ENCODE data around the gene MDM2.

MDM2 gene

DNA sequence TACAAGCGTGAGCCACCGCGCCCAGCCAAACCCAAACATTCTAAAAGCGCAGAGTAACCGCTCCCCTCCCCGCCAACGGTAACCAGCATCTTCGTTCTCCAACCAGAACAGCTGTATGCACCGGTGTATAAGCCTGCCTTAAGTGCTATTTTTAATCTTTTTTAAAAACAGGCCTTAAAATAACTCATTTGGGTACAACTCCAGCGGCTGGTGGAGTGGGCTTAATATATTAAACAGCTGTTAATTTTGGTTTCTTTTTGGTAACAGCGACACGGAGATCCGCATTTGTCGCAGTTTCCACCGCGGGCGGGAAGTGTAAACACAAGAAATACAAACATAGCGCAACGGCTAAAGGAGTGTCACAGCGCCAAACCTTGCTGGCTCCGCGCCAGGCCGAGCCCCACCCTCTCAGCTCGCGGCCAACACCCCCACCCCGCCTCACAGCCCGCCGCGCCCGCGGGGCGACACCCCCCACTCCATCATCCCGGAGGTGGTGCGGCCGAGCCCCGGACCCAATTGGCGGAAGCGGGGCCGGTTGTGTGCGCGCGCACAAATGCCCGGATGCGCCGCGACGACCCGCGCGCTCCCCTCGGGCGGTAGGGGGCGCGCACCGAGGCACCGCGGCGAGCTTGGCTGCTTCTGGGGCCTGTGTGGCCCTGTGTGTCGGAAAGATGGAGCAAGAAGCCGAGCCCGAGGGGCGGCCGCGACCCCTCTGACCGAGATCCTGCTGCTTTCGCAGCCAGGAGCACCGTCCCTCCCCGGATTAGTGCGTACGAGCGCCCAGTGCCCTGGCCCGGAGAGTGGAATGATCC is at the start of gene MDM2:
MDM2 (plus strand) TSS at position 602 of the 812 bp plus-strand sequence. CDS start 301 bp downstream, outside the sequence.
- DNase-seq = peak; percentile 99

DNA sequence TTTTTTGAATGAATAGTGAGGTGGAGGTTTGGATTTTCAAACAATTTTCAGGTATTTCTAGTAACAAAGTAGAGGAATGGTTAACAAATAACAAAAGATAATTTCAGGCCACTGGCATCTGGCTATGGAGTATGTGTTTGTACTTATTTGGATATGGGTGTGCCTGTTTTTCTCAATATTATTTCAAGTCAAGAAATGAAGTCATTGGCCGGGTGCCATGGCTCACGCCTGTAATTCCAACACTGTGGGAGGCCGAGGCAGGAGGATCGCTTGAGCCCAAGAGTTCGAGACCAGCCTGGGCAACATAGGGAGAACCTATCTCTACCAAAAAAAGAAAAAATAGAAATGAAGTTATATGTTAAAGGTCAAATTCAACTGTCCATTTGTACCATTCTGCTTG is 48.1 kb upstream of the MDM2 start:
- DNase-seq = no peak

DNA sequence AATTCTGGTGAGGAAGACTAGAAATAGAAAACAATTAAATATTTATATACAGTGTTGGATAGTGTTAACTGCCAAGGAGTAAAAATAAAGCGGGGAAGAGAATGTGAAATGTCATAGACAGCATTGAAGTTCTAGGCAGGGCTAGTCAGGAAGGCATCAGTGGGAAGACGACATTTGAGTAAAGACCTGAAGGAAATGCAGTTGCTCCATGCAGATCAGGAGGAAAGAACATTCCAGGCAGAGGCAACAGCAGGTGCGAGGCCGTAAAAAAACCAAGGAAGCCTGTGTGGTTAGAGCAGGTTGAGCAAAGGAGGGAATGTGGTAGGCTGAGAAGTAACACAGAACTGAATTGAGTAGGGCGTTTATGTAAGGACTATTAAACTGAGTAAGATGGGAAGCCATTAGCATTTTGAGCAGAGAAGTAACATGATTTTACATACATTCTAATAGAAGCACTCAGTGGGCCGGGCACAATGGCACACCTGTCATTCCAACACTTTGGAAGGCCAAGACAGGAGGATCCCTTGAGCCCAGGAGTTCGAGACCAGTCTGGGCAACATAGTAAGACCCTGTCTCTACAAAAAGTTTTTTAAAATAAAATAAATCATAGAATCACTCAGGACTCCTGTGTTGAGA is 47.1 kb upstream of the MDM2 start:
- DNase-seq = no peak

DNA sequence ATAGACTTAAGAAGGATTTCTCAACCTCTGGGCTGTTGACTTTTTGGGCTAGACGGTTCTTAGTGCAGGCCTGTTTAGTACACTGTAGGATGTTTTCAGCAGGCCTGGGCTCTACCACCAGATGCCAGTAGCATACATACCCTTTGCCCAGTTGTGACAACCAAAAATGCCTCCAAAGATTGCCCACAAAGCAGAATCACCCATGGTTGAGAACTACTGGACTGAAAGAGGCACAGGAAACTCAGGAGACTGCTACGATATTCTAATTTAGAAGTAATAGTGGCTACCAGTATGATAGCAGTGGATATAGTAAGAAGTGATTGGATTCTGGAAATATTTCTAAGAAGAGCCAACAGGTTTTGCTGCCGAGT is 46.5 kb upstream of the MDM2 start:
- DNase-seq = no peak

DNA sequence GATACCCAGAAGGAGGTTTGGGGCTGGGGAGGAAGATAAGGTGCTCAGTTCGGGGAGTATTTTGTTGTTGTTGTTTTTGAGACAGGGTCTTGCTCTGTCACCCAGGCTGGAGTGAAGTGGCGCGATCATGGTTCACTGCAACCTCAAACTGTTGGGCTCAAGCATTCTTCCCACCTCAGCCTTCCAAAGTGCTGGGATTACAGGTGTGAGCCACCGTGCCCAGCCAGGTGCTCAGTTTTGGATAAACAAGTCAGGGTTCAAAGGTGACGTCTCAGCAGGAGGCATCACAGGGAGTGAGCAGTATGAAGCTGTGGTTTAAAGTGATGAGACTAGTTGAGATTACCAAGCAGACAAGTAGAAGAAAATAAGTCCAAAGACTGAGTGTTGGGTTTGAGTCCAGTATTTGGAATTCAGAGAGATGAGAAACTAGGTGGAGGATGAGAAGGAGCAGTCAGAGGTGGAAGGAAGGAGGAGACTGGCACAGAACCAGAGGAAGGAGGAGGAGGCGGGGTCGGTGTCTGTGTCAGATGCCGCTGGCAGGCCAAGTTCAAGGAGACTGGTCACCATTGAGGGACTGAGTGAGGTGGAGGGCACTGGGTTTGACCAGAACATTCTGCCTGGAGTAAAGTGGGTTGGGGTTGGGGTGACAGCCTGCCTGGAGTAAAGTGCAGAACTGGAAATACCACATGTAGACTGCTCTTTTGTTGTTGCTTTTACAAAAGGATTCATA is 45.9 kb upstream of the MDM2 start:
- DNase-seq = no peak

DNA sequence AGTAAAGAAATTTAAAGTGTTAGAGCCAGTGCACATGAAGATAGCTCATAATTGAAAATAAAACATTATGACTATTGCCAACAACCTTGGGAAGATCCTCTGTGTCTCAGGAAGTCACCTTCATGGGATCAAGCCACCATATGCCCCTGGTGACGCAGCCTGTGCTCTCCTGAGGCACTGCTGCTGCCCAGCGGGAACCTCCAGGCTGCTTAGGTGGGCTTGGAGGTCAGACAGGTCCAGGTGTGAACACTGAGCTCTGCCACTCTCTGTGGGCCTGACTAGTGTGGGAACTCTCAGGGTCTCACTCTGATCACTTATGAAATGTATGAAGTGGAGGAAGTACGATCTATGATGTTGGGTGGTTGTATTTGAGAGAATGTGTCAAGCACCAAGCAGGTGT is 45.3 kb upstream of the MDM2 start:
- DNase-seq = no peak

DNA sequence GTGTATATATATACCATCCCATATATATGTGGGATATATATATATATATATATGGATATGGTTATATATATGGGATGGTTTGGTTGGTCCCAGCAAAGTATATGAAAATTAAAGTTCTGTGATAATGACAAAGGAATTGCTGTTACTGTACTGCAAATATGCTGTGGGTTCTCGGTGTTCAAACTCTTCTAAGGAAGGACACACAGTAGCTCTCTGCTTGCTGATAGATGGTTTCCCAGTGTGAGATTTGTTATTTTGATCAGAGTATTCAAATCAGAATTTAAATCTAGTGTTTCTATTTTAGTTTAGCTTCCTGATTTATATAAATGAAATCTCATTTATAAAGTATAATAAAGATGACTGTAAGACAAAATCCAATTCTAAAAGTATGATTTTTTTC is 42.3 kb upstream of the MDM2 start:
- no peak for DNase-seq

DNA sequence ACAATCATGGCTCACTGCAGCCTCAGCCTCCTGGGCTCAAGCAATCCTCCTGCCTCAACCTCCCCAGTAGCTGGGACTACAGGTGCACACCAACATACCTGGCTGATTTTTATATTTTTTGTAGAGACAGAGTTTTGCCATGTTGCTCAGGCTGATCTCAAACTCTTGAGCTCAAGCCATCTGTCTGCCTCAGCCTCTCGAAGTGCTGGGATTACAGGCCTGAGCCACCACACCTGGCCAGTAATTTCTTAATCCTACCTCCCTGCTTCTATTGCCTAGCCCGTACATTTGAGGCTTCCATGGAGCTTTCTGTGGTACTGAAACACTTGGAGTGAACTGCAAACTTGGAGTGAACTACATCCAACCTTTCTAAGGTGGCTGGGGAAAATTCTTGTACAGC is 41.3 kb upstream of the MDM2 start:
- no peak for DNase-seq

DNA sequence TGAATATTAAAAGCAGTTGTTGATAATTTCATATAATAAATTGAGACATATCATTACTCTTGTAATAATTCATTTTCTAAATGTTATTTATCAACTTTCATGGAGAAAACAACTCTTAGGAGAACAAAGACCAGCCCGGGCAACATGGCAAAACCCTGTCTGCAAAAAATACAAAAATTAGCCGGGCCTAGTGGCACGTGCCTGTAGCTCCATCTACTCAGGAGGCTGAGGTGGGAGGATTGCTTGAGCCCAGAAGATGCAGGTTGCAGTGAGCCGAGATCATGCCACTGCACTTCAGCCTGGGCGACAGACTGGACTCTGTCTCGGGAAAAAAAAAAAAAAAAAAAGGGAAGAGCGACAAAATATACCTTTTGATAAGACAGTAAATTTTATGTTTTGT is 40.8 kb upstream of the MDM2 start:
- no peak for DNase-seq

DNA sequence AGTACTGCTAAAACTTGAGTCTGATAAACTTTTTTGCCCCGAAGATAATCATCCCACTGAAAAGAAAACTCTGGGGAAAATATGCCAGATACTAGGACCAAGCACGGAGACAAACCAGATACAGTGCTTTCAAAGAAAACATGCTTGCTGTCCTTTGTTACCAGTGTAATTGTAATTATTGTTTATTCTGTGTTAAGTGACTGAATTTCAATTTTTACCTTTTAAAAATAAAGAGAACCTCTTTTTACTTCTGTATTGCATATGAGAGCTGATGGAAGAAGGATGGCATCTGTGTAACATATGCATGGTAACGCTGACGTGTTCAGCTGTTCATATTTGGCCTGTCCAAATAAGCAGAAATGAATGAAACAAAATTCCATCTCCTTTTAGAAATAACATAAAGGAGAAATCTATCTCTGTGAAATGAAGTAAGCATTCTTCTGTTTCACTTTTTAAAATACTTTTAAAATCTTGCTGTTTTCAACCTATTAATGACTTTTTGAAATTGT is 39.5 kb upstream of the MDM2 start:
- no peak for DNase-seq

DNA sequence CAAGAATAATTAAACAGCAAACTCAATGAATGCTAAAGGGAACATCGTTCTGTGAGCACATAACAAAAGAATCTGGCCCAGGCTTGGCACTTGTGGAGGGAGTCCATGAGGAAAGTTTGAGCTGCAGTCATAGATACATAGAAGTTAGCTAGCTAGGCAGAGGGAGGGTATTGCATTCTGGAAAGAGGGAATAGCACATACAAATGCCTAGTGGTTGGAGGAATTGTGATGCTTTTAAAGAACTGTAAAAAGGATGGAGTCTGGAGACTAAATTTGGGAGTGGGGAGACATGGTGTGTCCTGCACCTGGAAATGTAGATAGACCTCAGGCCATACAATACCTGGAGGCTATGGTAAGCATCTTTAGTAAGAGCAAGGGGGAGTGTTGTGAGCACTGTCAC is 38.0 kb upstream of the MDM2 start:
- no peak for DNase-seq

DNA sequence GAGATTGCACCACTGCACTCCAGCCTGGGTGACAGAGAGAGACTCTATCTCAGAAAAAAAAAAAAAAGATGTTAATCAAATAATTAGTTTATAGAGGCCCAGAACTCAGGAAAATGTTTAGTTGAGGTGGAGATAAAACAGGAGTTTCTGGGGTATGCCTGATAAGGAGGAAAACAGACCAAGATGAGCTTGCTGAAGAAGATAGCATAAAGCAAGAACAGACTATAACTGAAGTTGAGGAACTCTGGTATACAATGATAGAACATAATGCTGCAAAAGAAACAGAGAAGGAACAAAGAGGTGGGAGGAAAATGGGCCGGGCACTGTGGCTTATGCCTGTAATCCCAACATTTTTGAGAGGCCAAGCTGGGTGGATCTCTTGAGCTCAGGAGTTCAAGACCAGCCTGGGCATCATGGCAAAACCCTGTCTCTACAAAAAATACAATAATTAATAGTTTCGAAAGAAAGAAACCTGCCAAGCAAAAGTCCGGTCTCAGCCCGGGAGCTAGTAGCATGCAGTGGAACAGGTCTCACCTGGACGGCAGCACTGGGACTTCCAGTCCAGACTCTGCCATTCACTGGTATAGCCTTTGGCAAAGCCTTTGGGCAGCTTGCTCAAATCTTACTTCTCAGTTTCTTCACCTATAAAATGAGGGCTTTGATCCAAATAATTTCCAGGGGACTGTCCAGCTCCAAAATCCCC is 36.6 kb upstream of the MDM2 start:
- no peak for DNase-seq

DNA sequence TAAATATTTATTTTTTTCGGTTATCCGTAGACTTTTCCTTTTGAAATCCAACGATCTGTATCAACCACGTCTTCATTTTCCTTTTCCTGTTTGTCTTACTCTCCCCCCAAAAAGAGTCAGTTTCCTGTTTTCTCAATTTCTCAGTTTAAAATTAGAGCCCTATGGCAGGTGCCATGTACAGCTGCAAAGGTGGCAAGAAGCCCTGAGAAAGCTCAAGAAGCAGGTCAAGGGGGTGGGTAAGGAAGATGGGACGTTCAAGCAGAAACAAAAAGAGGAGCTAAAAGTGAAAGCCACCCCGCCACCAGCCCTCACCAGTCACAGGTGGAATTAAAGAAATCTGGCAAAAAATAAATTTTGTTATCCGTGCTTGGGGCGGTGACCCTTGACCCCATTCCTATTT is 35.3 kb upstream of the MDM2 start:
- no peak for DNase-seq

DNA sequence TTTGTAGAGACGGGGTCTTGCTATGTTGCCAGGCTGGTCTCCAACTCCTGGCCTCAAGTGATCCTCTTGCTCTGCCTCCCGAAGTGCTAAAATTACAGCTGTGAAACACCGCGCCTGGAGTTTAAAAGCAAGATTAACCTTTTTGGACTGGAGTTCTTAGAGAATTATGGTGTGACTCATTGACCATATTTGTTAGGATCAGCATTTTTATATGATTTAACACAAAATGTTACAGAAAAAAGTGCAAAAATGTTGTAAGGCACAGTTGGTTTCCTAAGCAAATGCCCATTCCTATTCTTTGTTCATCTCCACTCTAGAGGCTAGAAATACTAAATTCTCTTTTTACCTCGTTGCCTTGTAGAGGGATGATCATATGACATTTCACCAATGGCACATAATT is 34.4 kb upstream of the MDM2 start:
- no peak for DNase-seq

DNA sequence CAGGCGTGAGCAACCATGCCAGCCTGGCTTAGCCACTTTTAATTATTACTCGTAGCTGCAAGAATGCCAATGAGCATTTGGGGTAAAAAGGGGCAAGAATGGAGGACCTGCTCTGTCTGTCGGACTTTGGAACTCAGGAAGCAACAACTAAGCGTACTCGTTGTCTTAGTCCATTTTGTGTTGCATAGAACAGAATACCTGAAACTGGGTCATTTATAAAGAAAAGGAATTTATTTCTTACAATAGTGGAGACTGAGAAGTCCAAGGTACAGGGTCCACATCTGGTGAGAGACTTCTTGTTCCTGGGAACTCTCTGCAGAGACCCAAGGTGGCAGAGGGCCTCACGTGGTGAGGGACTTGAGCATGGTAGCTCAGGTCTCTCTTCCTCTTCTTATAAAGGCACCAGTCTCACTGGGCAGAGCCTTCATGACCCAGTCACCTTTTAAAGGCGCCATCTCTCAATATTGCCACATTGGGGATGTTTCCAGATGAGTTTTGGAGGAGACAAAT is 32.8 kb upstream of the MDM2 start:
- no peak for DNase-seq

DNA sequence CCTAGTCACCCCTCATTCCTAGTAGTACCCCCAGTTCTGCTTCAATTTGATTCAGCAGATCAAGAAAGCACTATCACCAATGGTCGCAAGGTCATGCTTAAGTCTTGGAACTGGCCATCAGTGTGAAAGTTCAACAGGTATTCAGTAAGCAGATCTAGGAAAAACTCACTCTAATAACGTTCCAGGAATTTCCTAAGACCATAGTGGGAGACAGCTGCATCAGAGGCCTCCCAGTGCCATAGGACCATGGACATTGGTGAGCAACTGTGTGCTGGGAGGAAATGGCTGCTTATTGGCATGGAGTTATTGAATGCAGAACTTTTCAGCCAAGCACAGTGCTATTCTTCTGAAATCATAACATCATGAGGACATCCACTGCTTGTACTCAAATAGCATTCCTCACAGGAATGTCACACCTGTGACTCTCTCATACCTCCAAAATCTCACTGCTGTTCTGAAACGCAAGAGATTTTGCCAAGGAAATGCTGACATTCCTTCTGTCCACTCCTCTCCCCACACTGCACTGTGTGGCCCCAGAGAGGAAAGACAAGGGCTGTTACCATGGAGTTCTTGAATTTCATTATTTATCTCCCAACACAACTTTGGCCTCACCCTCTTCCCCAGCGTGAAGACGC is 30.9 kb upstream of the MDM2 start:
- no peak for DNase-seq

DNA sequence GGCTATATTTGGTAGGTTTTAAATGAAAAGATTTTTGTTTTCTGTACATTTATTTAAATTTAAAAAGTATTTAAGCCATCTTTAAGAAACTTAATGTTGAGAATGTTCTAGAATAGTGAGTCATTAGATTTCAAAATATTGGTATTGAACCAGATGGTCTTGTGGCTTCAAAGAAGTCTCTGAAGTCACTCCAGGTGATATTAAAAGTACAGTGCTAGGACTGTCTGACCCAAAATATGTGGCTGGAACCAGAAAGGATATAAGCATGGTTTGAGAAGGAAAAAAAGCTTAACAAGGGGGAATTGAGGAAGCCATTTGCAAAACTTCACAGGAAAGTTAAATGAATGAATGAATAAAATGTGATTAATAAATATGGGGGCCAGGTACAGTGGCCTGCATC is 28.7 kb upstream of the MDM2 start:
- DNase-seq = no peak

DNA sequence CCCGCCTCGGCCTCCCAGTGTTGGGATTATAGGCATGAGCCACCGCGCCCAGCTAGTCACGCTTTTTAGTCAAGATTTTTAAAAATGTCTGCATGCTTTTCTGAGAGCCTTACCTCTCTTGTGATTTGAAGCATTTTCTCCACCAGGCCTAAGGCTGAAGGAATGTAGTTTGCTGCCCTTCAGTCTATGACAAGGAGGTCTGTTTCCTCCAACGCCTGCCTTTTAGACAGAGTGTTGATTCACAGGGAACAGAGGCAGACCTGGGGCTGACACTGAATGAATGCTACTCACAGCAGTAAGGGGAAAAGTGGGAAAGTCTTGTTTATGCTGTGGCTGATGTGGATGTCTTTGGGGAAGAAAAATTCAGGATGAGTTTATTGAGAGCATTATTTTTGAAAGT is 27.2 kb upstream of the MDM2 start:
- DNase-seq = no peak

DNA sequence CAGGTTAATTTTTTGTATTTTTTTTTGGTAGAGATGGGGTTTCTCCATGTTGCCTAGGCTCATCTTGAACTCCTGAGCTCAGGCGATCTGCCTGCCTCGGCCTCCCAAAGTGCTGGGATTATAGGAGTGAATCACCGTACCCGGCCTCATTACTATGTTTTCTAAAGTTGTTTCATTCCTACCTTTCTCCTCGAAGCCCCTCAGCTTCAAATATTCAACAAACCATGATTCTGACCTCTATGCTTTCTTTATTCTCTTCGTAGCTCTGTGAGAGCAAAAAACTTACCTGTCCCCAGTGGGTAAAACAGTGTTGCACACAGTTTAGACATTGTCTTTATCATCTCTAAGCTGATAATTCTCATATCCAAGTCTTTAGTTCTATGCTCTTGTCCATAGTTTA is 26.2 kb upstream of the MDM2 start:
- DNase-seq = no peak

DNA sequence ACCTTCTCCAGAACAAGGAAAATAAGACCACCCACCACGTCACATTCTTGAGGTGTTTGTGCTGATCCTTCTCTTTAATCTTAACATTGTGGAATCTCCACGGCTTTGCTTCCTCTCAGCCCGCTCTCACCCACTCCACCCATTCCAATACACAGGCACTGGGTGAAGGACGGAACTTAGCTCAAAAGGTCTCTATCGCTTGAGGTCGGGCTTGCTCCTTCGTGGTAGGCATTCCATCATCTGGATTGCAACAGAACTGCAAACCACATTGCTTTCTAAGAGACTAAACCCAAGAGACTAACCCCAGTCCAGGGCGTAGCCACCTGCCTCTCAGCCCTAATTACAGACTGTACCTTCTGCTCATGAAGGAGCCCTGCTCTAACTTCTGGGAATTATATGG is 24.0 kb upstream of the MDM2 start:
- DNase-seq = no peak

DNA sequence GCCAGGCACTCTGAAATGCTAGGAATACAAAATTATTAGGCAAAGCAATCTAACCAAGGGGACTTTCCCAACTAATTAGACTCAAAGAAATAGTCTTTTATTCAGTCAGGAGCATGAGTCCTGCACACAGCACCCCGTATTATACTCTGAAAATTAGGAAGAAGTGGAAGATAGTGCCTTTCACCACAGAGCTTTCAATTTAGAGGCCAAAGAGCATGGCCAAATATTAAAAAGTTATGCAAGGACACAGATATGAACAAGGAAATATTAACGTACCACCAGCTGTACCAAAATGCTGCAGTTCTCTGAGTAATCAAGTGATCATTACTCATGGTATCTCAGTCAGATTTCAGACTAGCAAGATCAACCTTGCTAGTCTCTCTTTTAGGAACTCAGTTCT is 22.6 kb upstream of the MDM2 start:
- no peak for DNase-seq

DNA sequence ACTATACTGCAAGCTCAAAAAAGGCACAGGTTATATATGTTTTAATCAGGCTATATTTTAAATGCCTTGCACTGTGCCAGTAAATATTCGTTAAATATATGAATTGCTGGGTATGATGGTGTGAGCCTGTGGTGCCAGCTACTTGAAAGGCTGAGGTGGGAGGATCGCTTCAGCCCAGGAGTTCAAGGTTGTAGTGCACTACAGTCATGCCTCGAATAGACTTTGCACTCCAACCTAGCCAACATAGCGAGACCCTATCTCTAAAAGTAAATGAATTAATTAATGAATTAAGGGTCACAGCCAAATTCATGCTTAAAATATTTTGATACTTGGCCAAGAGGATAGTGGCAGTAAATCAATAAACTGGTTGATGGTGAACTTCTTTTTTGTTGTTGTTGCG is 22.2 kb upstream of the MDM2 start:
- no peak for DNase-seq

DNA sequence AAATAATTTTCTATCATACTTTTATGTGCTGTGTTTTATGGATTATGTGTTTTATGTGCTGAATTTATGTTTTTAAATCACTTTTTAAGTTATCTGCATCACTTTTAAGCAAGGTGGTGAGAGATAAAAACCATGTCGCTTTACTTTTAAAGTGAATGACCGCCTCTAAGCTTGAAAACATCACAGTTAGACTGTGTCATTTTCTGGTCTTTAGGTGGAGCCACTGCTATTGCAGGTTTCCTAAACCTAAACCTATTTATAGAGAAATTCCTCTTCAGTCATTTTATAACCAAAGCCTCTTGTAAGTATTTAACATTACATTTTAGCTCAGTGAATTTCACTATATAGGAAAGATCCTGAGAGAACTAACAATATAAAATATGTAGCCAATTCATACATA is 21.0 kb upstream of the MDM2 start:
- DNase-seq = no peak
